Loucy (cell line): ENCODE measurements around the gene RPP40.

Source experiments
- H2AFZ ChIP-seq: fragments of 200-600 bp; sonication (generic); 2 replicates; pipeline ENCODE4 v1.6.0; 2016; ENCODE audit warnings: antibody characterized with exemption, mild to moderate bottlenecking, low read length, moderate library complexity
- H3F3A ChIP-seq: fragments of 200-600 bp; 2 replicates; pipeline ENCODE4 v1.6.0; 2016; ENCODE audit warnings: antibody characterized with exemption, low read depth, mild to moderate bottlenecking
- H3K27me3 ChIP-seq: fragments of 200-600 bp; sonication (generic); 2 replicates; pipeline ENCODE4 v1.6.1; 2014; ENCODE audit warnings: low read length, mild to moderate bottlenecking; ENCODE audit not compliant: insufficient read depth, poor library complexity, severe bottlenecking
- H3K36me3 ChIP-seq: fragments of 200-600 bp; sonication (generic); 2 replicates; pipeline ENCODE4 v1.6.1; 2016; ENCODE audit warnings: low read length; ENCODE audit not compliant: insufficient read depth
- H3K4me1 ChIP-seq: fragments of 200-600 bp; sonication (generic); 2 replicates; pipeline ENCODE4 v1.5.1; 2014; ENCODE audit warnings: low read length, mild to moderate bottlenecking; ENCODE audit not compliant: insufficient read depth, poor library complexity, severe bottlenecking
- H3K4me2 ChIP-seq: fragments of 200-600 bp; sonication (generic); 2 replicates; pipeline ENCODE4 v1.6.0; 2014; ENCODE audit warnings: antibody characterized with exemption, low read length, low read depth, mild to moderate bottlenecking; ENCODE audit not compliant: poor library complexity, severe bottlenecking
- H3K4me3 ChIP-seq: fragments of 200-600 bp; sonication (generic); 2 replicates; pipeline ENCODE4 v1.5.1; 2014; ENCODE audit warnings: low read length, mild to moderate bottlenecking, mixed read lengths; ENCODE audit not compliant: poor library complexity, severe bottlenecking
- H3K79me2 ChIP-seq: fragments of 200-600 bp; sonication (generic); 2 replicates; pipeline ENCODE4 v1.6.1; 2014; ENCODE audit warnings: low read length; ENCODE audit not compliant: insufficient read depth
- H3K9ac ChIP-seq: fragments of 200-600 bp; sonication (generic); 2 replicates; pipeline ENCODE4 v1.6.0; 2014; ENCODE audit warnings: mild to moderate bottlenecking, low read depth, low read length, moderate library complexity; ENCODE audit not compliant: poor library complexity, severe bottlenecking
- H3K9me2 ChIP-seq: fragments of 200-600 bp; sonication (generic); replicated peaks from 2 replicates; pipeline ENCODE4 v1.6.1; 2016; ENCODE audit warnings: low read depth, low read length, mixed read lengths
- H3K9me3 ChIP-seq: fragments of 200-600 bp; sonication (generic); 2 replicates; pipeline ENCODE4 v1.6.1; 2014; ENCODE audit warnings: mild to moderate bottlenecking, antibody characterized with exemption, low read length, low read depth; ENCODE audit not compliant: insufficient read depth
- H4K20me1 ChIP-seq: fragments of 200-600 bp; sonication (generic); 2 replicates; pipeline ENCODE4 v1.6.0; 2014; ENCODE audit warnings: antibody characterized with exemption, low read length, mild to moderate bottlenecking; ENCODE audit not compliant: insufficient read depth, poor library complexity, severe bottlenecking
- EZH2phosphoT487 ChIP-seq: fragments of 200-600 bp; IDR thresholded peaks from 2 replicates; pipeline ENCODE4 v1.6.1; 2018; ENCODE audit warnings: antibody characterized with exemption, mild to moderate bottlenecking, moderate library complexity, borderline replicate concordance
- TF ChIP-seq, protein P1 (sequence below): fragments of 200-600 bp; sonication (generic); conservative IDR thresholded peaks from 2 replicates; pipeline ENCODE4 v1.5.1; 2014; ENCODE audit warnings: mild to moderate bottlenecking, antibody characterized with exemption, low read length

RPP40 gene

GRCh38 chr6:5044866-5045265 is 41.0 kb upstream of the RPP40 start:
- TF ChIP-seq EZH2phosphoT487: no peak
- TF ChIP-seq, protein P1, sequence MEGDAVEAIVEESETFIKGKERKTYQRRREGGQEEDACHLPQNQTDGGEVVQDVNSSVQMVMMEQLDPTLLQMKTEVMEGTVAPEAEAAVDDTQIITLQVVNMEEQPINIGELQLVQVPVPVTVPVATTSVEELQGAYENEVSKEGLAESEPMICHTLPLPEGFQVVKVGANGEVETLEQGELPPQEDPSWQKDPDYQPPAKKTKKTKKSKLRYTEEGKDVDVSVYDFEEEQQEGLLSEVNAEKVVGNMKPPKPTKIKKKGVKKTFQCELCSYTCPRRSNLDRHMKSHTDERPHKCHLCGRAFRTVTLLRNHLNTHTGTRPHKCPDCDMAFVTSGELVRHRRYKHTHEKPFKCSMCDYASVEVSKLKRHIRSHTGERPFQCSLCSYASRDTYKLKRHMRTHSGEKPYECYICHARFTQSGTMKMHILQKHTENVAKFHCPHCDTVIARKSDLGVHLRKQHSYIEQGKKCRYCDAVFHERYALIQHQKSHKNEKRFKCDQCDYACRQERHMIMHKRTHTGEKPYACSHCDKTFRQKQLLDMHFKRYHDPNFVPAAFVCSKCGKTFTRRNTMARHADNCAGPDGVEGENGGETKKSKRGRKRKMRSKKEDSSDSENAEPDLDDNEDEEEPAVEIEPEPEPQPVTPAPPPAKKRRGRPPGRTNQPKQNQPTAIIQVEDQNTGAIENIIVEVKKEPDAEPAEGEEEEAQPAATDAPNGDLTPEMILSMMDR: no peak
- no peaks in the 10 kb centered on the region for H3K9me3 ChIP-seq

DNA sequence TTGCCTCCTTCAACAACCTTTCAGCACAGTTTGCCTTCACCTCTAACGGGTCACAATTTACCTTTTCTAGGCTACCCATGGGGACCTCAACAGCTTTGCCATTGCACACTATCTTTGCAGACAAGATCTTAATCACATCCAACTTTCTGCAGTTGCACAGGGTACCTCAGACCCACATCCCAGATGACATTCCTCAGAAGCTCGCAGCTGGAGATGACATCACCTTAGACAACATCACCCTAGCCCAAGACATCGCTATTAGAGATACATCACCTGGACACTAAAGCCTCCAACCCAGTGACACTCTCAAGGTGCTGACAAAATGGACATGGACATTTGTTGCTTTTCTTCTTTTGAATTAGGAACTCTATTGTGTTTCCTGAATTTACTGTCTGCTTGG is 38.6 kb upstream of the RPP40 start:
- Histone ChIP-seq H3K9me2 (no peaks in the 10 kb centered on the region), H3K79me2 (no peaks in the 10 kb centered on the region), H4K20me1 (no peaks in the 10 kb centered on the region), H3K4me2 (no peak overlapping the region), H3K9ac (no peak overlapping the region), H3K4me3 (no peak overlapping the region), H3K36me3 (no peaks in the 10 kb centered on the region), H3K4me1 (no peaks in the 10 kb centered on the region), H3K9me3 (no peaks in the 10 kb centered on the region), H3F3A (no peaks in the 10 kb centered on the region), H3K27me3 (no peaks in the 10 kb centered on the region), H2AFZ (no peak overlapping the region)
- TF ChIP-seq EZH2phosphoT487: no peak
- TF ChIP-seq, protein P1: no peak

More at GRCh38 chr6:5044866-5045265, 41.0 kb upstream of the RPP40 start:
- H3F3A ChIP-seq: no peaks in the 10 kb centered on the region
- no peaks in the 10 kb centered on the region for H4K20me1 ChIP-seq
- no peaks in the 10 kb centered on the region for H3K36me3 ChIP-seq
- no peak overlapping the region for H2AFZ ChIP-seq
- H3K4me1 ChIP-seq: no peaks in the 10 kb centered on the region
- H3K4me2 ChIP-seq: no peak overlapping the region
- no peaks in the 10 kb centered on the region for H3K27me3 ChIP-seq
- no peaks in the 10 kb centered on the region for H3K9me2 ChIP-seq
- no peaks in the 10 kb centered on the region for H3K79me2 ChIP-seq
- H3K4me3 ChIP-seq: no peak overlapping the region
- no peak overlapping the region for H3K9ac ChIP-seq

DNA sequence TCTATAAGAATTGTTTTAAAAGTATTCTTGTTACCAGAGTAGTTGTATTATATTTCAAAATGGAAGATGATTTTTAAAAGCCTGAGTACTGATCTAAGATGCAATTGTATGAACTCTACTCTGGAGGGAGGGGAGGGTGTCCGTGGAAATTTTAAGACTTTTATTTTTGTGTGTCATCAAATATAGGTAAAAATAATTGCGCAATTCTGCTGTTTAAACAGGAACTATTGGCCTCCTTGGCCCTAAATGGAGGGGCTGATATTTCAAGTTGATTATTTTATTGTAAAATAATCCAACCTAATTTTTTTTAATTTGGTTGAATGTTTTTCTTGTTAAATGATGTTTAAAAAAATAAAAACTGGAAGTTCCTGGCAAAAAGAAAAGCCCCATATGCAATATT is 38.1 kb upstream of the RPP40 start:
- Histone ChIP-seq H3K36me3 (no peaks in the 10 kb centered on the region), H2AFZ (no peak overlapping the region), H3K4me1 (no peaks in the 10 kb centered on the region), H3K9ac (no peak overlapping the region), H3K9me3 (no peaks in the 10 kb centered on the region), H3K4me3 (no peak overlapping the region), H3K27me3 (no peaks in the 10 kb centered on the region), H3K4me2 (no peak overlapping the region), H3K79me2 (no peaks in the 10 kb centered on the region), H3F3A (no peaks in the 10 kb centered on the region), H4K20me1 (no peaks in the 10 kb centered on the region), H3K9me2 (no peaks in the 10 kb centered on the region)
- TF ChIP-seq, protein P1: no peak
- TF ChIP-seq EZH2phosphoT487: no peak
